Uterus (tissue), 4 donors: ENCODE results near the gene TMEM176B. TPM values are rescaled to one million over a fixed set of nuclear protein-coding genes. Genes with fewer than 3 reads are reported as not detected.

Experiments
- DNase-seq, 2 donors: peaks; one replicate each; pipeline ENCODE4 v3.0.0-alpha.2; 2019 to 2020
- H3K27ac ChIP-seq, 2 donors: fragments of 200-600 bp; sonication (generic); 1 replicate in 1 of 2; 2 replicates in 1 of 2; pipeline ENCODE4 v1.5.1; 2016 to 2018
- H3K27me3 ChIP-seq, 2 donors: fragments of 200-600 bp; sonication (generic); one replicate each; pipeline ENCODE4 v1.5.1; 2018 to 2019; ENCODE audit warnings: control low read depth in 1 of 2
- H3K36me3 ChIP-seq, 2 donors: fragments of 200-600 bp; sonication (generic); one replicate each; pipeline ENCODE4 v1.5.1; 2019; ENCODE audit warnings: control low read depth in 1 of 2
- H3K4me1 ChIP-seq, 2 donors: fragments of 200-600 bp; sonication (generic); one replicate each; pipeline ENCODE4 v1.5.1; 2018 to 2019; ENCODE audit warnings: control low read depth in 1 of 2
- H3K4me3 ChIP-seq, 2 donors: fragments of 200-600 bp; sonication (generic); 1 replicate in 1 of 2; 2 replicates in 1 of 2; pipeline ENCODE4 v1.5.1; 2018 to 2019; ENCODE audit warnings: mild to moderate bottlenecking in 1 of 2
- H3K9me3 ChIP-seq, 2 donors: fragments of 200-600 bp; sonication (generic); one replicate each; pipeline ENCODE4 v1.5.1; 2019; ENCODE audit warnings: control low read depth in 1 of 2
- POLR2A ChIP-seq, 2 donors: fragments of 450-650 bp; IDR thresholded peaks; one replicate each; pipeline ENCODE4 v1.6.1; 2016; ENCODE audit warnings: antibody characterized with exemption in 2 of 2, mild to moderate bottlenecking in 1 of 2, moderate library complexity in 1 of 2
- intact Hi-C: fragments of 100-400 bp; cut with DNase I; formaldehyde crosslinking; loops from one replicate; pipeline ENCODE4 v1.15.1; 2023; ENCODE audit warnings: low total_unique reads
- total RNA-seq, 4 donors: library from RNA; depleted of rRNA in 3 of 4; stranded (reverse); fragments of >200 nt in 3 of 4; gene quantifications; one replicate each; pipeline versions ENCODE4 v1.1.0 to v1.2.4, GENCODE V29; 2014 to 2023
- TF ChIP-seq, protein P1 (sequence below), 4 experiments: fragments of 200-600 bp in 2 of 4; fragments of 450-650 bp in 2 of 4; sonication (generic) in 2 of 4; IDR thresholded peaks; one replicate each; pipeline ENCODE4 v1.5.1; 2016 to 2019; ENCODE audit warnings: antibody characterized with exemption in 4 of 4, mild to moderate bottlenecking in 2 of 4, moderate library complexity in 1 of 4
- donor health status: DM: yes; HTN: yes; CAD: no.

Gene TMEM176B
- total RNA-seq, 4 donors from 2014 or later: 10.2 to 34.1 (median 29.4) TPM

DNA sequence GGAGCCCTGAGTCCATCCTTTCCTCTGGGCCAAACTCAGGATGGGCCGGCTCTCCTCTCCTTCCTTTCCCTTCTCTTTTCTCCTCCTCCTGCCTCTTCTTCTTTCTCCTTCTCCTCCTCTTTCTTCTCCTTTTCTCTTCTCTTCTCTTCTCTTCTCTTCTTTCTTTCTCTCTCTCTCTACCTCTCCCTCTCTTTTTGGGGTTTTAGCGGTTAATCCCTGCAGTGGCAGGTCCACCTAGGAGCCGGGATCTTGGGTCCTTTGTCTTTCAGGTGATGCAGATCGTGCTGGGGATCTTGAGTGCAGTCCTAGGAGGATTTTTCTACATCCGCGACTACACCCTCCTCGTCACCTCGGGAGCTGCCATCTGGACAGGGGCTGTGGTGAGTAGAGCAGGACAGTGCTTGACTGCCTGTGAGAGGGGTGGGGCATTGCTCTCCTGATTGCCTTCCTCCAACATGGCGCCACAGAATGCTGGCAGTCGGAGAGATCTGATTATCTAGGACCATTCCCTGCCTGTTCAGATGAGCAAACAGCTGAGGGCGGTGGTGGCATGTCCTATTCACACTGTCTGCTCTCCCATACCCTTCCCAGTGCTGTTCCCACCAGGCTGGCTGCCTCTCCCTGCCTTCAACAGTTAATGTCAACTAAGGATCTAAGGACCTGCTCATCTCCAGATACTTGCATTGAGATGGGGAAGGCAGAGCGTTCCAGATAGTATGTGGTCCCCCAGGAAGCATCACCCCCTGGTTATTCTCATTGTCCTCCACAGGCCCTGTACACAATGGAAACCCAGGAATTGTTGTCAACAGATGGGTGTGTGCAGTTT lies 2.0 kb upstream of the TMEM176B start:
- H3K4me3 ChIP-seq: no peak overlapping the region
- no peak overlapping the region for H3K27ac ChIP-seq
- no peak for DNase-seq
- H3K4me1 ChIP-seq: no peaks in the 10 kb centered on the region
- TF ChIP-seq POLR2A (IDR thresholded peaks at IDR 0.05): no peak
- TF ChIP-seq, protein P1, sequence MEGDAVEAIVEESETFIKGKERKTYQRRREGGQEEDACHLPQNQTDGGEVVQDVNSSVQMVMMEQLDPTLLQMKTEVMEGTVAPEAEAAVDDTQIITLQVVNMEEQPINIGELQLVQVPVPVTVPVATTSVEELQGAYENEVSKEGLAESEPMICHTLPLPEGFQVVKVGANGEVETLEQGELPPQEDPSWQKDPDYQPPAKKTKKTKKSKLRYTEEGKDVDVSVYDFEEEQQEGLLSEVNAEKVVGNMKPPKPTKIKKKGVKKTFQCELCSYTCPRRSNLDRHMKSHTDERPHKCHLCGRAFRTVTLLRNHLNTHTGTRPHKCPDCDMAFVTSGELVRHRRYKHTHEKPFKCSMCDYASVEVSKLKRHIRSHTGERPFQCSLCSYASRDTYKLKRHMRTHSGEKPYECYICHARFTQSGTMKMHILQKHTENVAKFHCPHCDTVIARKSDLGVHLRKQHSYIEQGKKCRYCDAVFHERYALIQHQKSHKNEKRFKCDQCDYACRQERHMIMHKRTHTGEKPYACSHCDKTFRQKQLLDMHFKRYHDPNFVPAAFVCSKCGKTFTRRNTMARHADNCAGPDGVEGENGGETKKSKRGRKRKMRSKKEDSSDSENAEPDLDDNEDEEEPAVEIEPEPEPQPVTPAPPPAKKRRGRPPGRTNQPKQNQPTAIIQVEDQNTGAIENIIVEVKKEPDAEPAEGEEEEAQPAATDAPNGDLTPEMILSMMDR (IDR thresholded peaks at IDR 0.05): no peak
- peaks cover 0 to 7% of the 10 kb centered on the region in 2 donors for H3K9me3 ChIP-seq
- intact Hi-C loops: no loop called here
- peaks cover 0 to 6% of the 10 kb centered on the region in 2 donors for H3K27me3 ChIP-seq
- H3K36me3 ChIP-seq: no peaks in the 10 kb centered on the region

DNA sequence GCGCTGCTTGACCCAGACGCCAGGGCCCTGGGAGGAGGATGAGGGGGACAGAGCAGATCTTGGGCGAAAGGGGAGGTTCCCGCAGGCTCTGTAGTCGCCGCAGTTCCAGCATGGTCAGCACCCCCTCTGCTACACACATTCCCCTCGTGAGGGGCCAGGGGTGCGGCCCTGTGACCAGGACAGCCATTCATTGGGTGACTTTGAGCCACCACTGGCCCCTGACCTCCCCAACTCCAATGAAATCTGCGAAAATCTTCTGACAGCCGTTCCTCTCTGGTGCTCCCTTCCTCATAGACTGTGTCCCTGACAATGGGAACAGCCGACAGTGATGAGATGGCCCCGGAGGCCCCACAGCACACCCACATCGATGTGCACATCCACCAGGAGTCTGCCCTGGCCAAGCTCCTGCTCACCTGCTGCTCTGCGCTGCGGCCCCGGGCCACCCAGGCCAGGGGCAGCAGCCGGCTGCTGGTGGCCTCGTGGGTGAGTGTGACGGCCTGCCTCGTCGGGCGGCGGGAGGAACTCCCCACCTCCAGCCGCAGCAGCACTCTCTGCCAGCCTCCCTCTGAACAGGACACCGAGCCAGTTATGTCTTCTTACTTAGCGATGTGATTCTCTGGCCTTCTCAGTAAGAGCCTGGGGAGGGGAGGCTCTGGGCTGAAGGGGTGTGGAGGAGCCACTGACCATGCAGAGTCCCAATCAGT lies 1.2 kb upstream of the TMEM176B start:
- peak overlapping the region; percentile 30 to 49 for H3K4me3 ChIP-seq

DNA sequence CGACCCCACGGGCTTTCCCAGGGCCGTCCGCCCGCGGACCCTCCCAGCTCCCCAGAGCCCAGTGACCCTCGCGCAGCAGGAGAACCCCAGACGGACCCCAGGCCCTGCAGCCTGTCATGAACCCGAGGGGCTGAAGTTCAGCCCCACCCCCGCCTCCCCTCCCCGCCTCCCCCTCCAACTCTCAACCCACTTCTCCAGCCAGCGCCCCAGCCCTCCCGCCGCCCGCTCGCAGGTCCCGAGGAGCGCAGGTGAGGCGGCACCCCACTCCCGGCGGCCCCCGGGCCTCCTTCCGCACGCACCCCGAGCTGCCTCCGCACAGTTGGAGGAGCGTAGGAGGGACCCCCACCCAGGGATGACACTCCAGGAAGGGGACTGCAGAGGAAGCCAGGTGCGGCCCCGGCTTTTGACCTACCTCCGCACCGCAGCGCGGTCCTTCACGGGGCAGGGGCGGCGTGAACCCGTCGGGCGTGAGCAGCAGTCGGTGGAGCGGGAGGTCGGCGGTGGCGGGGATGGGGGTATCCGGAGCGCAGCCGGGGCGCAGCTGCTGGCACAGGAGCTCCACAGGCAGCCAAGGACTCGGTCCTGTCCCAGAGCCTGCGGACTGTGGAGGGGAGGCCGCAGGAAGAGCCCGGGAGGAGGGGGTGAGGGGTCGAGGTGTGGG lies 547 bp upstream of the TMEM176B start, which contains the start of gene TMEM176A:
Gene TMEM176A, plus strand, starts transcription at position 189 of the 661 bp plus-strand sequence. CDS start 782 bp downstream, outside the sequence.
- H3K4me1 ChIP-seq: no peaks in the 10 kb centered on the region
- intact Hi-C loops: no loop called here
- peak within 1 kb of the TSS; percentile 30 to 49 for H3K4me3 ChIP-seq
- no peak for DNase-seq
- H3K27ac ChIP-seq: peak within 1 kb of the TSS in 1 of 2 donors; percentile 17
- no peaks in the 10 kb centered on the region for H3K36me3 ChIP-seq
- no peak for TF ChIP-seq POLR2A (IDR thresholded peaks at IDR 0.05)
- TF ChIP-seq, protein P1 (IDR thresholded peaks at IDR 0.05): no peak
- peaks cover 0 to 6% of the 10 kb centered on the region in 2 donors for H3K27me3 ChIP-seq
- no peaks in the 10 kb centered on the region for H3K9me3 ChIP-seq

More for the DNA sequence above, 1.2 kb upstream of the TMEM176B start:
- Histone ChIP-seq H3K4me1 (no peaks in the 10 kb centered on the region), H3K9me3 (peaks cover 0 to 6% of the 10 kb centered on the region in 2 donors), H3K27ac (peak overlapping the region in 1 of 2 donors; percentile 17), H3K27me3 (peaks cover 0 to 6% of the 10 kb centered on the region in 2 donors), H3K36me3 (no peaks in the 10 kb centered on the region)
- no peak for DNase-seq
- intact Hi-C loops: no loop called here
- TF ChIP-seq POLR2A (IDR thresholded peaks at IDR 0.05): no peak
- TF ChIP-seq, protein P1 (IDR thresholded peaks at IDR 0.05): no peak

DNA sequence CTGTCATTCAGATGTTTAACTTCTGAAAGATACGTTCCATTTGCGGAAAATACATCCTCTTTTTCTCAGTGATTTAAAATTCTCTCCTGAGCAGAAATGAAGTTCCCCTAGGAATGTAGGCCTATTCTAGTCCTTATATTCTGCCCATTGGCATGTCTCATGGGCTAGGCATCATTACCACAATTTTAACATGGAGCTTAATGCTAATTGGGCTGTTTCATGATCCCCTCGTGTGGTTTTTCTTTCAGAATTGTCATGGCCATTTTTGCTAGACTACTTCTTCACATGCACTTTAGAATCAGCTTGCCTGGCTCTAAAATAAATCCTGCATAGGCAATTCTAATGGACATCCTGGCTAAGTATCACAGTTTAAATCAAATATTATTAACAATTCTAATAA lies 1.0 kb downstream of the TMEM176B start:
- intact Hi-C loops: no loop called here

More for the DNA sequence above, 1.0 kb downstream of the TMEM176B start:
- Histone ChIP-seq H3K4me3 (peak overlapping the region in 1 of 2 donors; percentile 49), H3K4me1 (no peaks in the 10 kb centered on the region), H3K9me3 (no peaks in the 10 kb centered on the region), H3K27me3 (peaks cover 0 to 6% of the 10 kb centered on the region in 2 donors), H3K27ac (peak overlapping the region in 1 of 2 donors; percentile 10), H3K36me3 (no peaks in the 10 kb centered on the region)
- no peak for DNase-seq
- no peak for TF ChIP-seq POLR2A (IDR thresholded peaks at IDR 0.05)
- TF ChIP-seq, protein P1 (IDR thresholded peaks at IDR 0.05): no peak
